HepG2 (cell line): Measurements from ENCODE around the gene GRM5. TPM values are rescaled to one million over a fixed set of nuclear protein-coding genes. Genes with fewer than 3 reads are reported as not detected.

Experiments
- ATAC-seq: fragments of 200-7000 bp; cut with Tn5 transposase; 3 replicates; pipeline ENCODE4 v1.9.1; 2020; ENCODE audit warnings: mild to moderate bottlenecking, moderate library complexity
- BruUV-seq: library from RNA; stranded (reverse); fragments of 400-500 nt; replicated peaks from 2 replicates; lab custom pipeline; 2021; lab: Mats Ljungman, UMichigan
- CTCF ChIA-PET: fragments of 300-600 bp; formaldehyde crosslinking; extraction: SDS; loops from one replicate; lab custom pipeline; 2021; ENCODE audit warnings: low total read pairs, inconsistent platforms, low intra/inter-chr PET ratio; lab: Yijun Ruan, JAX
- POLR2A ChIA-PET: fragments of 350-600 bp; sonication (Branson Sonifier 250); formaldehyde crosslinking; loops from one replicate; lab custom pipeline; 2020; ENCODE audit warnings: antibody characterized with exemption, inconsistent platforms; lab: Yijun Ruan, JAX
- DNase-seq: peaks from one replicate; pipeline ENCODE4 v3.0.0-alpha.2; 2015; ENCODE audit warnings: low spot score
- FAIRE-seq: peaks from 3 replicates; lab custom pipeline; 2011; peaks lifted over from hg19 to GRCh38; lab: Jason Lieb, UNC
- H2AFZ ChIP-seq: one replicate; pipeline ENCODE4 v1.6.1; 2011; ENCODE audit warnings: low read length, inconsistent platforms
- H3K27ac ChIP-seq: fragments of 300-600 bp; 3 replicates; pipeline ENCODE4 v1.8.0; 2011; ENCODE audit warnings: mixed run types, mild to moderate bottlenecking, mixed read lengths, low read length, inconsistent platforms; ENCODE audit not compliant: insufficient read depth; ENCODE audit errors: extremely low read length
- H3K27me3 ChIP-seq, 2 experiments: fragments of 200-600 bp in 1 of 2; 2 replicates in 1 of 2; 3 replicates in 1 of 2; pipeline versions ENCODE4 v1.6.0 to v1.8.0; 2011; ENCODE audit warnings: low read length in 2 of 2, mild to moderate bottlenecking in 2 of 2, moderate library complexity in 2 of 2, inconsistent platforms in 1 of 2; ENCODE audit not compliant: insufficient read depth in 2 of 2, control insufficient read depth in 1 of 2
- H3K36me3 ChIP-seq, 2 experiments: fragments of 200-600 bp in 1 of 2; replicated peaks in 1 of 2; 2 replicates in 1 of 2; 3 replicates in 1 of 2; pipeline versions ENCODE4 v1.5.1 to v1.8.0; 2011; ENCODE audit warnings: low read length in 2 of 2, inconsistent platforms in 1 of 2; ENCODE audit not compliant: insufficient read depth in 2 of 2, control insufficient read depth in 1 of 2
- H3K4me1 ChIP-seq: 2 replicates; pipeline ENCODE4 v1.5.1; 2012; ENCODE audit warnings: low read length, inconsistent platforms; ENCODE audit not compliant: insufficient read depth
- H3K4me2 ChIP-seq: 2 replicates; pipeline ENCODE4 v1.6.0; 2011; ENCODE audit warnings: low read depth, low read length, inconsistent platforms
- H3K4me3 ChIP-seq, 3 experiments: fragments of 200-600 bp in 1 of 3; sonication (generic), shearing (Covaris generic) in 1 of 3; replicated peaks in 1 of 3; 2 replicates each; pipeline ENCODE4 v1.5.1; 2011 to 2016; ENCODE audit warnings: low read length in 3 of 3, inconsistent platforms in 2 of 3, low read depth in 2 of 3, mild to moderate bottlenecking in 2 of 3, control low read depth in 1 of 3, mixed read lengths in 1 of 3; ENCODE audit not compliant: insufficient read depth in 1 of 3
- H3K79me2 ChIP-seq: one replicate; pipeline ENCODE4 v1.6.1; 2011; ENCODE audit warnings: low read length, inconsistent platforms; ENCODE audit not compliant: insufficient read depth
- H3K9ac ChIP-seq: 2 replicates; pipeline ENCODE4 v1.6.0; 2011; ENCODE audit warnings: mild to moderate bottlenecking, low read depth, low read length, inconsistent platforms; ENCODE audit not compliant: insufficient read depth
- H3K9me3 ChIP-seq: 2 replicates; pipeline ENCODE4 v1.5.1; 2012; ENCODE audit warnings: mild to moderate bottlenecking, low read length
- H4K20me1 ChIP-seq: 2 replicates; pipeline ENCODE4 v1.6.0; 2011; ENCODE audit warnings: inconsistent platforms, mild to moderate bottlenecking, low read length, moderate library complexity; ENCODE audit not compliant: insufficient read depth
- BATF2 ChIP-seq: sonication (generic); formaldehyde crosslinking; IDR thresholded peaks from 2 replicates; pipeline ENCODE4 v1.8.0; 2022; ENCODE audit warnings: mild to moderate bottlenecking, missing genetic modification reagents, moderate library complexity
- CC2D1A ChIP-seq: sonication (generic); formaldehyde crosslinking; IDR thresholded peaks from 2 replicates; pipeline ENCODE4 v1.8.1; 2023; ENCODE audit warnings: mild to moderate bottlenecking, missing genetic modification reagents
- FOXK2 ChIP-seq: fragments of 450-650 bp; IDR thresholded peaks from 2 replicates; pipeline ENCODE4 v1.6.1; 2016
- NR2C2 ChIP-seq: sonication (generic); formaldehyde crosslinking; IDR thresholded peaks from 2 replicates; pipeline ENCODE4 v1.4.0; 2020; ENCODE audit warnings: missing genetic modification reagents, mild to moderate bottlenecking, moderate library complexity, borderline replicate concordance
- RFXANK ChIP-seq: IDR thresholded peaks from 2 replicates; pipeline ENCODE4 v1.6.1; 2016
- SMAD3 ChIP-seq: sonication (generic); formaldehyde crosslinking; IDR thresholded peaks from 2 replicates; pipeline ENCODE4 v1.4.0; 2020; ENCODE audit warnings: missing genetic modification reagents
- SMAD9 ChIP-seq: sonication (generic); formaldehyde crosslinking; IDR thresholded peaks from 2 replicates; pipeline ENCODE4 v1.5.1; 2020; ENCODE audit warnings: mild to moderate bottlenecking, missing genetic modification reagents
- SRSF9 ChIP-seq: fragments of 200-400 bp; formaldehyde crosslinking; IDR thresholded peaks from 2 replicates; pipeline ENCODE4 v1.6.1; 2018; ENCODE audit warnings: borderline replicate concordance, mild to moderate bottlenecking, low read depth, low read length; ENCODE audit not compliant: insufficient read depth, poor library complexity, severe bottlenecking
- TOPORS ChIP-seq: sonication (generic); formaldehyde crosslinking; IDR thresholded peaks from 2 replicates; pipeline ENCODE4 v1.8.0; 2023; ENCODE audit warnings: mild to moderate bottlenecking, missing genetic modification reagents
- ZBTB7A ChIP-seq: sonication (generic); formaldehyde crosslinking; IDR thresholded peaks from 2 replicates; pipeline ENCODE4 v1.8.0; 2022; ENCODE audit warnings: mild to moderate bottlenecking, missing genetic modification reagents
- ZNF234 ChIP-seq: sonication (generic); formaldehyde crosslinking; conservative IDR thresholded peaks from 2 replicates; pipeline ENCODE4 v1.5.1; 2020; ENCODE audit warnings: mild to moderate bottlenecking, missing genetic modification reagents
- WGBS: methylation state at CpG from one replicate; pipeline ENCODE4 v1.1.6; 2017; ENCODE audit warnings: low lambda C conversion rate; 5-methylcytosine and 5-hydroxymethylcytosine counted together
- in situ Hi-C: cut with HindIII; loops from 2 replicates; pipeline ENCODE4 v1.10.0; 2017; ENCODE audit warnings: low pct_unique_long_range_greater_than_20kb; ENCODE audit not compliant: extremely low pct_ligation_motif_present
- intact Hi-C: fragments of 100-400 bp; cut with micrococcal nuclease; formaldehyde crosslinking; loops from one replicate; pipeline ENCODE4 v1.10.0; 2022; ENCODE audit not compliant: unreplicated experiment
- polyA plus RNA-seq, 8 experiments: library from polyadenylated mRNA; depleted of rRNA in 3 of 8; stranded (reverse) in 7 of 8; unstranded in 1 of 8; fragments of >200 nt; fragmentation: Illumina TruSeq in 4 of 8; extraction: Trizol in 4 of 8; gene quantifications; 2 replicates each; pipeline versions ENCODE4 v1.2.1 to v1.2.3, GENCODE V29; 2011 to 2016; ENCODE audit warnings: low read depth in 4 of 8, missing spikeins in 1 of 8, mixed read lengths in 1 of 8; ENCODE audit not compliant: insufficient read depth in 1 of 8
- total RNA-seq, 5 experiments: library from RNA; depleted of rRNA; stranded (reverse); fragments of >200 nt; fragmentation: Illumina TruSeq; extraction: Trizol; gene quantifications; 2 replicates each; pipeline ENCODE4 v1.2.3, GENCODE V29; 2016; ENCODE audit warnings: low read depth in 1 of 5
- TF ChIP-seq, protein P1 (sequence below): sonication (generic); formaldehyde crosslinking; IDR thresholded peaks from 2 replicates; pipeline ENCODE4 v1.4.0; 2020; ENCODE audit warnings: missing genetic modification reagents
- TF ChIP-seq, protein P2 (sequence below): sonication (generic); formaldehyde crosslinking; IDR thresholded peaks from 2 replicates; pipeline ENCODE4 v1.4.0; 2020; ENCODE audit warnings: mild to moderate bottlenecking, missing genetic modification reagents

GRM5 gene
- total and polyA plus RNA-seq, 2 of the 13 experiments (the other 11 are each of a cell fraction or from before 2014, with no cell fraction given): not detected

GRCh38 chr11:88579466-88579865 lies 486.3 kb downstream of the GRM5 start:
- intact Hi-C loops: no loop called here
- FAIRE-seq (no peak), ATAC-seq (no peak), DNase-seq (no peak)
- Histone ChIP-seq H3K27me3 (no peaks in the 10 kb centered on the region), H3K4me1 (no peaks in the 10 kb centered on the region), H3K4me2 (no peak overlapping the region), H4K20me1 (no peaks in the 10 kb centered on the region), H3K9me3 (no peaks in the 10 kb centered on the region), H3K9ac (no peak overlapping the region), H3K4me3 (no peak overlapping the region), H2AFZ (no peak overlapping the region), H3K27ac (no peak overlapping the region), H3K36me3 (no peaks in the 10 kb centered on the region), H3K79me2 (no peaks in the 10 kb centered on the region)
- ChIA-PET POLR2A (no interaction called here), CTCF (no interaction called here)
- in situ Hi-C loops: no loop called here
- no TSS peak for BruUV-seq
- 0% methylated on average over 1 of the region's 1 CpG for WGBS
- no peak for TF ChIP-seq NR2C2 (CRISPR knock-in tag)
- TF ChIP-seq SMAD3: no peak
- TF ChIP-seq CC2D1A (CRISPR knock-in tag): no peak
- no peak for TF ChIP-seq BATF2
- no peak for TF ChIP-seq FOXK2
- no peak for TF ChIP-seq TOPORS (CRISPR knock-in tag)
- TF ChIP-seq ZBTB7A: no peak
- TF ChIP-seq ZNF234 (CRISPR knock-in tag): no peak
- no peak for TF ChIP-seq SMAD9 (CRISPR knock-in tag)
- TF ChIP-seq, protein P1, sequence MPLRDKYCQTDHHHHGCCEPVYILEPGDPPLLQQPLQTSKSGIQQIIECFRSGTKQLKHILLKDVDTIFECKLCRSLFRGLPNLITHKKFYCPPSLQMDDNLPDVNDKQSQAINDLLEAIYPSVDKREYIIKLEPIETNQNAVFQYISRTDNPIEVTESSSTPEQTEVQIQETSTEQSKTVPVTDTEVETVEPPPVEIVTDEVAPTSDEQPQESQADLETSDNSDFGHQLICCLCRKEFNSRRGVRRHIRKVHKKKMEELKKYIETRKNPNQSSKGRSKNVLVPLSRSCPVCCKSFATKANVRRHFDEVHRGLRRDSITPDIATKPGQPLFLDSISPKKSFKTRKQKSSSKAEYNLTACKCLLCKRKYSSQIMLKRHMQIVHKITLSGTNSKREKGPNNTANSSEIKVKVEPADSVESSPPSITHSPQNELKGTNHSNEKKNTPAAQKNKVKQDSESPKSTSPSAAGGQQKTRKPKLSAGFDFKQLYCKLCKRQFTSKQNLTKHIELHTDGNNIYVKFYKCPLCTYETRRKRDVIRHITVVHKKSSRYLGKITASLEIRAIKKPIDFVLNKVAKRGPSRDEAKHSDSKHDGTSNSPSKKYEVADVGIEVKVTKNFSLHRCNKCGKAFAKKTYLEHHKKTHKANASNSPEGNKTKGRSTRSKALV (CRISPR knock-in tag): no peak
- TF ChIP-seq RFXANK (CRISPR knock-in tag): no peak
- TF ChIP-seq, protein P2, sequence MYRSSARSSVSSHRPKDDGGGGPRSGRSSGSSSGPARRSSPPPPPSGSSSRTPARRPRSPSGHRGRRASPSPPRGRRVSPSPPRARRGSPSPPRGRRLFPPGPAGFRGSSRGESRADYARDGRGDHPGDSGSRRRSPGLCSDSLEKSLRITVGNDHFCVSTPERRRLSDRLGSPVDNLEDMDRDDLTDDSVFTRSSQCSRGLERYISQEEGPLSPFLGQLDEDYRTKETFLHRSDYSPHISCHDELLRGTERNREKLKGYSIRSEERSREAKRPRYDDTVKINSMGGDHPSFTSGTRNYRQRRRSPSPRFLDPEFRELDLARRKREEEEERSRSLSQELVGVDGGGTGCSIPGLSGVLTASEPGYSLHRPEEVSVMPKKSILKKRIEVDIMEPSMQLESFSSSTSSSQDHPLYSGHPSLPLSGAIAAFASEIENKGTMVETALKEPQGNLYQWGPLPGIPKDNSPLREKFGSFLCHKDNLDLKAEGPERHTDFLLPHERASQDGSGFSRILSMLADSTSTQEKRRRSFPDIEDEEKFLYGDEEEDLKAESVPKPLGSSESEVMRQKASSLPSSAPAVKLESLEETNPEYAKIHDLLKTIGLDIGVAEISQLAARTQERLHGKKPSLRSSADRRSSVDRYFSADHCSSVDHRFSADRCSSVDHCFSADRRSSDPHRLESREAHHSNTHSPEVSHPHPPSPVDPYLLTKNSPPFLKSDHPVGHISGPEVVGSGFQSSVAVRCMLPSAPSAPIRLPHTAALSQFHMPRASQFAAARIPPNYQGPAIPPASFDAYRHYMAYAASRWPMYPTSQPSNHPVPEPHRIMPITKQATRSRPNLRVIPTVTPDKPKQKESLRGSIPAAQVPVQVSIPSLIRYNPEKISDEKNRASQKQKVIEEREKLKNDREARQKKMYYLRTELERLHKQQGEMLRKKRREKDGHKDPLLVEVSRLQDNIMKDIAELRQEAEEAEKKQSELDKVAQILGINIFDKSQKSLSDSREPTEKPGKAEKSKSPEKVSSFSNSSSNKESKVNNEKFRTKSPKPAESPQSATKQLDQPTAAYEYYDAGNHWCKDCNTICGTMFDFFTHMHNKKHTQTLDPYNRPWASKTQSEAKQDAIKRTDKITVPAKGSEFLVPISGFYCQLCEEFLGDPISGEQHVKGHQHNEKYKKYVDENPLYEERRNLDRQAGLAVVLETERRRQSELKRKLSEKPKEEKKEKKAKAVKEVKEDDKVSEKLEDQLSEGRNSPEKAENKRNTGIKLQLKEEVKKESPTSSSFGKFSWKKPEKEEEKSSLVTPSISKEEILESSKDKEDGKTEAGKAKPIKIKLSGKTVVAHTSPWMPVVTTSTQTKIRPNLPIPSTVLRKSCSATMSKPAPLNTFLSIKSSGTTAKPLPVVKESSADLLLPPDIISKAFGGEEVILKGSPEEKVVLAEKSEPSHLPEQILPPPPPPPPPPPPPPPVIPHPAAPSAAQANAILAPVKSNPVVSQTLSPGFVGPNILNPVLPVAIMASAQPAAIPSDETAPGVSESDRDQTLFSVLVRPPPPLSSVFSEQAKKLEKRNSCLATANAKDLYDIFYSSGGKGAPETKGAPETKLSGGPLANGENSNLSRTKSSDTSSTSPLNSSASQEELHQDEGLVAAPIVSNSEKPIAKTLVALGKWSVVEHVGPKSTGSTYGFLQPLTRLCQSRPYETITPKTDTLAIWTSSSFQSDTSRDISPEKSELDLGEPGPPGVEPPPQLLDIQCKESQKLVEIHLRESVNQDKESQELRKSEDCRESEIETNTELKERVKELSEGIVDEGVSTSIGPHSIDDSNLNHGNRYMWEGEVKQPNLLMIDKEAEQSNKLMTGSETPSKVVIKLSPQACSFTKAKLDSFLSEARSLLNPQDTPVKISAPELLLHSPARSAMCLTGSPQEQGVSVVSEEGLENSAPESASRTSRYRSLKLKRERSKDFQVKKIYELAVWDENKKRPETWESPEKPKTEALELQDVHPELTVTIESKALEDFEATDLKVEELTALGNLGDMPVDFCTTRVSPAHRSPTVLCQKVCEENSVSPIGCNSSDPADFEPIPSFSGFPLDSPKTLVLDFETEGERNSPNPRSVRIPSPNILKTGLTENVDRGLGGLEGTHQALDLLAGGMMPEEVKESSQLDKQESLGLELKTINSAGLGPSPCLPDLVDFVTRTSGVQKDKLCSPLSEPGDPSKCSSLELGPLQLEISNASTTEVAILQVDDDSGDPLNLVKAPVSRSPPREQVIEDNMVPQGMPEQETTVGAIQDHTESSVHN (CRISPR knock-in tag): no peak
- no peak for TF ChIP-seq SRSF9
